HepG2 (cell line): ENCODE data around the gene ZNF546. TPM values are rescaled to one million over a fixed set of nuclear protein-coding genes. Genes with fewer than 3 reads are reported as not detected.

ENCODE experiments used
- CHD2 ChIP-seq: IDR thresholded peaks from 2 replicates; pipeline ENCODE4 v1.6.1; 2011; ENCODE audit warnings: low read depth, low read length, improper control_type of control experiment
- CSRNP2 ChIP-seq: sonication (generic); formaldehyde crosslinking; conservative IDR thresholded peaks from 2 replicates; pipeline ENCODE4 v1.8.0; 2022; ENCODE audit warnings: low read depth, missing genetic modification reagents
- HDAC1 ChIP-seq: sonication (generic); formaldehyde crosslinking; IDR thresholded peaks from 2 replicates; pipeline ENCODE4 v1.5.1; 2020; ENCODE audit warnings: mild to moderate bottlenecking, missing genetic modification reagents
- IRX3 ChIP-seq: sonication (generic); formaldehyde crosslinking; IDR thresholded peaks from 2 replicates; pipeline ENCODE4 v1.8.1; 2023; ENCODE audit warnings: mild to moderate bottlenecking, low read depth, missing genetic modification reagents, borderline replicate concordance
- KLF9 ChIP-seq: IDR thresholded peaks from 2 replicates; pipeline ENCODE4 v1.6.1; 2016; ENCODE audit warnings: low read depth
- SETDB1 ChIP-seq: sonication (generic); formaldehyde crosslinking; IDR thresholded peaks from 2 replicates; pipeline ENCODE4 v1.5.1; 2020; ENCODE audit warnings: missing genetic modification reagents, mild to moderate bottlenecking, borderline replicate concordance
- SRY ChIP-seq: sonication (generic); formaldehyde crosslinking; IDR thresholded peaks from 2 replicates; pipeline ENCODE4 v1.8.0; 2022; ENCODE audit warnings: mild to moderate bottlenecking, missing genetic modification reagents
- THAP9 ChIP-seq: sonication (generic); formaldehyde crosslinking; IDR thresholded peaks from 2 replicates; pipeline ENCODE4; 2020; ENCODE audit warnings: missing genetic modification reagents, mild to moderate bottlenecking, borderline replicate concordance
- ZBTB44 ChIP-seq: sonication (generic); formaldehyde crosslinking; IDR thresholded peaks from 2 replicates; pipeline ENCODE4 v1.4.0; 2020; ENCODE audit warnings: missing genetic modification reagents
- ZNF251 ChIP-seq: sonication (generic); formaldehyde crosslinking; IDR thresholded peaks from 2 replicates; pipeline ENCODE4 v1.9.0; 2021; ENCODE audit warnings: mild to moderate bottlenecking, missing genetic modification reagents
- ZNF343 ChIP-seq: sonication (generic); formaldehyde crosslinking; IDR thresholded peaks from 2 replicates; pipeline ENCODE4 v1.4.0; 2020; ENCODE audit warnings: mild to moderate bottlenecking, missing genetic modification reagents
- ZNF503 ChIP-seq: sonication (generic); formaldehyde crosslinking; IDR thresholded peaks from 2 replicates; pipeline ENCODE4 v1.4.0; 2020; ENCODE audit warnings: missing genetic modification reagents
- ZXDC ChIP-seq: sonication (generic); formaldehyde crosslinking; IDR thresholded peaks from 2 replicates; pipeline ENCODE4 v1.5.0; 2020; ENCODE audit warnings: mild to moderate bottlenecking, missing genetic modification reagents
- polyA plus RNA-seq, 8 experiments: library from polyadenylated mRNA; depleted of rRNA in 3 of 8; stranded (reverse) in 7 of 8; unstranded in 1 of 8; fragments of >200 nt; fragmentation: Illumina TruSeq in 4 of 8; extraction: Trizol in 4 of 8; gene quantifications; 2 replicates each; pipeline versions ENCODE4 v1.2.1 to v1.2.3, GENCODE V29; 2011 to 2016; ENCODE audit warnings: low read depth in 4 of 8, missing spikeins in 1 of 8, mixed read lengths in 1 of 8; ENCODE audit not compliant: insufficient read depth in 1 of 8
- total RNA-seq, 5 experiments: library from RNA; depleted of rRNA; stranded (reverse); fragments of >200 nt; fragmentation: Illumina TruSeq; extraction: Trizol; gene quantifications; 2 replicates each; pipeline ENCODE4 v1.2.3, GENCODE V29; 2016; ENCODE audit warnings: low read depth in 1 of 5

Gene ZNF546
- total and polyA plus RNA-seq, 2 of the 13 experiments (the other 11 are each of a cell fraction or from before 2014, with no cell fraction given): 2.2 to 4.1 TPM

- TF ChIP-seq CHD2 (no peak; the same call in 1 of the 2 replicates), ZNF251 (CRISPR knock-in tag) (no peak), CSRNP2 (CRISPR knock-in tag) (no peak), ZXDC (CRISPR knock-in tag) (no peak), HDAC1 (CRISPR knock-in tag) (peak; percentile 87), SETDB1 (no peak), ZNF503 (CRISPR knock-in tag) (peak; percentile 56; the same call in 1 of the 2 replicates), ZNF343 (CRISPR knock-in tag) (no peak), KLF9 (peak; percentile 93), ZBTB44 (CRISPR knock-in tag) (0 out of 2 replicates have a peak, but pooled peaks have one; percentile 50), IRX3 (CRISPR knock-in tag) (peak; percentile 48; the same call in 1 of the 2 replicates), SRY (CRISPR knock-in tag) (no peak), THAP9 (CRISPR knock-in tag) (peak; percentile 91)
These were observed 26.0 kb upstream of the ZNF546 start, which contains the start of gene PSMC4 (continued) for GRCh38 chr19:39970675-39971379.
